SK-N-MC (cell line): Measurements from ENCODE around the gene SPPL2A.

Experiments used
- EZH2 ChIP-seq: fragments of 200-600 bp; sonication (generic); IDR thresholded peaks from one replicate; pipeline ENCODE4 v1.6.1; 2017; ENCODE audit warnings: antibody characterized with exemption
- FOXP2 ChIP-seq: optimal IDR thresholded peaks from 2 replicates; pipeline ENCODE3; 2011; ENCODE audit warnings: mild to moderate bottlenecking, moderate library complexity; ENCODE audit not compliant: insufficient read depth; ENCODE audit errors: extremely low read length, control extremely low read depth
- POLR2AphosphoS5 ChIP-seq: IDR thresholded peaks from 2 replicates; pipeline ENCODE4 v1.6.1; 2012; ENCODE audit warnings: mild to moderate bottlenecking, low read depth, low read length, borderline replicate concordance

GRCh38 chr15:50790778-50791453 is 25.4 kb upstream of the SPPL2A start:
- TF ChIP-seq POLR2AphosphoS5 (no peak), EZH2 (no peak), FOXP2 (no peak)
